Activated CD4-positive, alpha-beta T cell treated with anti-CD3 and anti-CD28 coated beads, Interleukin-10, Interleukin-2, amounts not matched to agents 100 ng/mL and 50 ng/mL, durations not matched to agents 16 hours and 8 hours (primary cell): ENCODE data around the gene RXRA.

Experiments used
- DNase-seq: peaks from one replicate; pipeline ENCODE4 v3.0.0-alpha.2; 2020

The RXRA gene

DNA sequence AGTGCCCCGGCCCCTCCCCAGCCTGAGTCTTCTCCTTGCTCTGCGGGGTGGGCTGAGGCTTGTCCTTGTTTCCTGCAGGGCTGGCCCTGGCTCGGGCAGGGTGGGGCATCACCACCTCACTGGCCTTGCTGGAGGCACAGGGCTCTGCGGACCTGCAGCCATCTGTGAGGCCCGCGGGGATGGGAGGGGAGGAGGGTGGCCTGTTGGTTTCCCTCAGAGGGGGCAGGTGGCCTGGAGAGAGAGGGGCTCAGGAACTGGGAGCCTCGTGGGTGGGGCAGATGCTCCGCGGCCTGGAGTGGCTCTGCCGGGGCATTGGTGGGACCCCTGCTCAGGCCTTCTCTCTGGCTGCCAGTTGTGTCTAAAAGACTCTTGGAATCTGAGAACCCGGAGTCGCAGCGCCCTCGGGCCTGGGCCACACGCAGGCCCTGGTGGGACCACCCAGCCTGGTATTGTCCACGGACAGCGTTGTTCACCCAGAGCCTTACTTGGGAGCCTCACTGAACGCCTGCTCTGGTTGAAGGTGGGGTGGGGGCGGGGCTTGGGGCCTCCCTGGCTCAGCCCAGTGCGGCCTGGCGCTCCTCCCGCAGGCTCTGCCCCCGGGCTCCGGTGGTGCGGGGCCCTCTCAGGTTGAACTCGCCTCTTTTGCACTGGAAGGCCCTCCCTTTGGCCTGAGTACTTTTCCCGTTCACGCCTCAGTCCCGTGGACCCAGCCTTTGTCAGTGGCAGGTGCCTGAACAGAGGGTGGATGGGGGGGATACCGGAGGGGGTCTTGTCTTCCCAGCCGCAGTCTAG lies 111.3 kb downstream of the RXRA start:
- DNase-seq = no peak

DNA sequence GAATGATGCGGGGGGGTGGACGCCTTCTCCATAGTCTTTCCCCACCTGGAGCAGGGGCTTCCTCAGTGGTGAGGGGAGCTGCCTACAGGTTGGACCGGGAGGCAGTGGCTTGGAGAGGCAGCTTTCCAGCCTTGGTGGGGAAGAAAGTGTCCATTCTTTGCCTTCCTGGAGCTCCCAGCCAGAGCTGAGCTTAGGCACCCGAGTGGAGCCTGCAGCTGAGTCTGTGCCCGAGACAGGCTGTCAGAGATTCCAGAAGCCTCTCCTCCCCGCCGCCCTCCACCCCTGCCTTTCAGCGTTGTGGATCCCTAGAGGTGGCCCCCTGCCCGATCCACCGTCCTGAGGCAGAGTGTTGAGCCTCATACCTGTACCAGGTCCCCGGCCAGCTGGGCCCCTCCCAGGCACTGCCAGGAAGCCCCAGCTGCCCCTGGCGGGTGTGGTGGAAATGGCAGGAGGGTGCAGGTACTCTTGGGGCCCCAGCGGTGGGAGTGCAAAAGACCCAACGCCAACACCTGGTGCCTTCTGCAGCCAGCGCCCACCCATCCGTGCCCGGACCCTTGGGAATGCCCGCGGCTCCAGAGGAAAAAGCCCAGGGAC lies 112.0 kb downstream of the RXRA start:
- no peak for DNase-seq

DNA sequence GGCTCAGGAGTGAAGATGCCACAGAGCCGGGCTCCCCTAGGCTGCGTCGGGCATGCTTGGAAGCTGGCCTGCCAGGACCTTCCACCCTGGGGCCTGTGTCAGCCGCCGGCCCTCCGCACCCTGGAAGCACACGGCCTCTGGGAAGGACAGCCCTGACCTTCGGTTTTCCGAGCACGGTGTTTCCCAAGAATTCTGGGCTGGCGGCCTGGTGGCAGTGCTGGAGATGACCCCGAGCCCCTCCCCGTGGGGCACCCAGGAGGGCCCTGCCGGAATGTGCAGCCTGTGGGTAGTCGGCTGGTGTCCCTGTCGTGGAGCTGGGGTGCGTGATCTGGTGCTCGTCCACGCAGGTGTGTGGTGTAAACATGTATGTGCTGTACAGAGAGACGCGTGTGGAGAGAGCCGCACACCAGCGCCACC lies 113.1 kb downstream of the RXRA start:
- DNase-seq = no peak

DNA sequence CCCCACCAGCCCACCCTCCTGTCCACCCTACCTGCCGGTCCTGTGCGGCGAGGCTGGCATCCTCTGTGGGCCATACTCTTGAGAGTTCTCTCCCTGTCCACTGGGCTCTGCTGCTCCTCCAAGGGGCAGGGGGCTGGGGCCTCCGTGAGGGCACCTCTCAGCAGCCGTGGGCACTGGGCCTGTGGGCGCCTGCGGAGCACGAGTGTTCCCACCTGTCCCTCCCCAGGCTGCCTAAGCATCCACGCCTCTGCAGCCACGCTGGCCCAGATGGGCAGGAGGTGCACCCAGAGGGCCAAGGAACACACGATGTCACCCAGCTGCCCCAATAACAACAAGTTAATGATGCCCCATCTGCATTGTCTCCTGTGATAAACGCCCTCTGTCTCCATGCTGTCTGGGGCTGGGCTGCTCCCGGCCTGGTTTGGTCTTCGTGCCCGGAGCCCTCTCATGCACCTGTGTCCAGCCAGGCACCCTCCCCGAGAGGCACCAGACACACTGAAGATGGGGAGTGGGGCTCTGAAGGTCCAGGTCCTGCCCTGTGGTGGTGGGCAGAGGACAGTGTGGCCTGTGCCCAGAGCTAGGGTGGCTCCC lies 114.5 kb downstream of the RXRA start:
- no peak for DNase-seq

DNA sequence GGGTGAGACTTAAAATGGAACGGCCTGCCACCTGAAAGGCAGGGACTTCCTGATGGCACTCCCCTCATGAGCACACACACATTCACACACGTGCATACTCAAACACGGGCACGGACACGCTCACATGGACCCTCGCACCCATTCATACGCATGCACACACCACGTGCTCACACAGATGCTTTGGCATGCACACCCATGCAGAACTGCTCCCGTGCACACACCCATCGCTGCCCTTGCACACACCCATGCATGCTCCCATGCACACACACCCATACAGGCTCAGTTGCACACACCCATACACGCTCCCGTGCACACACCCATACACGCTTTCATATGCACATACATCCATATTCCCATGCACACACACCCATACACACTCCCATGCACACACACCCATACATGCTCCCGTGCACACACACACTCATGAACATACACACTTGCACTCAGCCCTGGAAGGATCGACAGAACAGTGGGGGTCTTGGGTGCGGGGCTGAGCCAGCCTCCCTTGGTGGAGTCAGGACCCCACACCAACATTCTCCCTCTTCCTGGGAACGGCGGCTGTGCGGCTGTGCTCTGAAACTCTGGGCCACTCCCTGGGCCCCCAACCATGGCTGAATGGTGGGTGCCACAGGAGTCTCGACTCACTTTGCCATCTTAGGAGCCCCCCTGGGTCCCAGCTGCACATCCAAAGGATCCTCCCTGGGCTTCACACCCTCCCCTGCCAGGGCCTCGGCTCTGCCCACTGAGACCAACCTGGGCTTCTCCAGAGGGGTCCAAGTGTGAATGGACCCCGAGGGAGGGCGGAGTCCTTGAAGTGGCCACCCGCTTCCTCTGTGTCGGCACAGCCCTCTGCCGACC lies 115.2 kb downstream of the RXRA start:
- no peak for DNase-seq

DNA sequence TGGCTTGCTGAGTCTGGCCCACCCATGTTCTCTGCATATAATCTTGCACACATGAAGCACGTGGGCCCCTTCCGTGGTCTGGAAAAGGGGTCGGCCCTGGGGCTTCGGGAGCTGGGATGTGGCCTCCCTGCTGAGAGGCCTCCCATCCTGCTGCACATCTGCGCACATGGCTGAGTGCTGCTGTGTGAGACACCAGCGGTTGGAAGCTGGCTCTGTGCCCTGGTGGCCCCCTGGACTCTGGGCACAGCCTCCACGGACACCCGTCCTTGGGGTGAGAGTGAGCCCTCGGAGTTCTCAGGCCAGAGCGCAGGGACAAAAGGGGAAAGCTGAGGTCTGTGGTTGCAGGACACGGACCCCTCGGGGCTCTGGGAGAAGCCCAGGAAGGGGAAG lies 115.8 kb downstream of the RXRA start:
- DNase-seq = no peak

DNA sequence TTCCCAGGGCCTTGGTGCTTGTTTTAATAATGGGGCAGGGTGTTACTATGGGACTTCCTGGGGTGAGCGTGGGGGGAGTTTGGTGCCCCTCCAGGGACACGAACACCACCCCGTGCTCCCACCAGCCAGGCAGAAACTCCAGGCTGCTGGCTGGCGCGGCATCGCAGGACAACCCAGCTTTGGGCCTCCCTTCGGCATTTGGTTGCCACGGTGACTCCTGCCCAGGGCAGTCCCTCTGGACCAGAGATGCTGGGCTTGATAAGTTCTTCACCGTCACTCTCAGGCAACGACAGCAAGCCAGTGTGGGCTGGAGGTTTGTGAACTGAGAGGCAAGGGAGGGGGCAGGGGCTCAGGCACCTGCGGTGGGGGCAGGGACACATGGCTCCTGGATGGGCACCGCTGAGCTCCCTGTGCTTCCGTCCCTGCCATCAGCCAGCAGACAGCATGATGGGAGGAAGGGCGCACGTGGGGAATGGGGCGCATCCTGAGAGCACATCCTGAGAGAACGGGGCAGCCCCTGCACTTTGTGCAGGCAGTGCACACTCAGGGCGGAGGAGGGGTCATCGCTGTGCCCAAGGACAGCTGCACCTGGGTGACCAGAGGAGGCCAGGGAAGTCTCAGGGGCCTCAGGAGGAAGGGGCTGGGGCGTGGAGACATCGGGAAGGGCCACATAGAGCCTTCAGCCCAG lies 116.4 kb downstream of the RXRA start:
- DNase-seq = no peak

DNA sequence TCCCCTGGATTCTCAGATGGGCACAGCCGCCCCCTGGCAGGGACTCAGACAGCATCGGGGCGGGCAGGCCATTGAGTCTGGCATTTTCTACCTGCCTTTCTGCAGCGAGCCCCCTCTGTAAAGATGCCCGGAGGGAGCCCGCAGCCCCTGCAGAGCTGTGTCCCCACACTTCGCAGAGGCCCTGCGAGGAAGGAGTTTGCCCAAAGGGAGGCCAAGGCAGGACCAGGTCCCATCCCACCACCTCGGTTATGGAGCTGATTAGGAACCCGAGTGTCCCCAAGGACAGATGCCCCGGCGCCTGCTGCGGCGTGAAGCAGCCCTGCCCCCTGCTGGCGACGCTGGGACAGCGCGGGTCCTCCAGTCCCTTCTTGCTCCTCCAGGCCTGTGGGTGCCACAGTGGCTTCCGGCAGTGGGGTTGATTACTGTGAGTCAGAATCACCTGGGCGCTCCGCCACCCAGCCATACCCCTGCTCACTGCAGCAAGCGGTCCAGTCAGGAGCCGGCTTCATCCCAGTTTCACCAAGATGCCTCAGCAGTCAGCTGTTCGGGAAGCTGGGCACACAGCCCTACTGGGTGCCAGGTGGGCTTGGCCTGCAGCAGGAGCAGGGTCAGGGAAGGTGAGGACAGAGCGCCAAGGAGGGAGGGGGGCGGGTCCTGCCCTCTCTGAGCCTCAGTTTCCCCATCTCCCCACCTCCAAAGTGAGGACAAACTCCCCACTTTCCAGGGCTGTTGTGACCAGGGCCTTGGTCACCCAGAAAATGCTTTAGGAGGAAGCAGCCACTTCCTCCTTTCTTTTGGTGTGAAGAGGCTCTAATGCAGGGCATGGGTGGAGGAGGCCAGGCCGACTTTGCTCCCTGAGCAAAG lies 117.2 kb downstream of the RXRA start:
- peak; percentile 92 for DNase-seq

DNA sequence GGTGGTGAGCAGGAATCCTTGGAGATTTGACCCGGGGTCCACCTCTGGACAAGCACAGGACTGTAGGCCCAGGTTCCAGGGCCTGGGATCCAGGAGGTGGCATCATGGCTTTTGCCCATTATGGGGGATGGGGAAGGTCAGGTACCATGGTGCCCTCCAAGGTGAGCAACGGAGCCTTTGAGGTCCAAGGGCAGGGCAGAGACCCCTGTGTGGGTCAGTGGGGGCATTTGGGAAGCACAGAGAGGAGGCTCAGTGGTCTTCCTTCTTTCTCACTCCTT lies 117.7 kb downstream of the RXRA start:
- no peak for DNase-seq

DNA sequence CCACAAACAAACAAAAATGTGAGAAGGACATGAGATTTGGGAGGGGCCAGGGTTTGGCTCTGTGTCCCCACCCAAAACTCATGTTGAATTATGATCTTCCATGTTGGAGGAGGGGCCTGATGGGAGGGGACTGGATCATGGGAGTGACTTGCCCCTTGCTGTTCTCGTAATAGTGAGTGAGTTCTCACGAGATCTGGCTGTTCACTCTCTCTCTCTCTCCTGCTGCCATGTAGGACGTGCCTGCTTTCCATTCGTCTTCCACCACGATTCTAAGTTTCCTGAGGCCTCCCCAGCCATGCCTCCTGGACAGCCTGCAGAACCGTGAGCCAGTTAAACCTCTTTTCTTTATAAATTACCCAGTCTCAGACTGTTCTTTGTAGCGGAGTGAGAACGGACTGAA lies 118.7 kb downstream of the RXRA start:
- DNase-seq = no peak

DNA sequence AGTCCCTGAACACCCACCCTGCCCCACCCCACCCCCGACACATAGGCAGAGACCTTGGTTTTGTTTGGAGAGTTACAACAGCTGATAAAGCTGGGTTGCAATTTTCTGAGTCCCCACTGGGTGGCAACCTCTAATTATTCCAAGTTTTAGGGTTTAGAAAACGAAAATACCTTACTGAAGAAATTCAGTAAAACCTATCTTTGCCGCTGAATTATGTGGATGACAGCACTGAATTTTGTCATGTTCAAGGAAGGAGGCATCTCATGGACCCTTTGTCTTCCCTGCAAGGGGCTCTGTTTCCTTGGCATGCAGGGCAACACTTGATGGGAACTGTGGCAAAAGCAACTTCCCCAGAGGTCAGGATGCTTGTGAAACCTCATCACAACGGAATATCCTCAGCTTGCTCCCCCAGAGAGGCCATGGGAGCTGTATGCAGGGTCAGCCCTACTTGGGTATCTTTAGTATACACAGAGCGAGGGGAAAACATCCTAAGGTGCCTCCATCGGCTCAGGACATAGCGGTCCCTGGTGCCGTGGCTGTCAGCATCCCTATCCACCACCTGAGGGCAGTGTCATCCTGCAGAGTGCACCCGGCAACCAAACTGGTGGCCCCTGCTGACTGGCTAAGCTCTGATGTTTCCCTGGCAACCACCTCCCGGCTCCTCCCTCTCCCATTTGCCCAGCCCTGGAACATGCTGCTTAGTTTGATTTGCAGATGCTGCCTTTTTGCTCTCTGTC lies 123.1 kb downstream of the RXRA start:
- peak; percentile 80 for DNase-seq

DNA sequence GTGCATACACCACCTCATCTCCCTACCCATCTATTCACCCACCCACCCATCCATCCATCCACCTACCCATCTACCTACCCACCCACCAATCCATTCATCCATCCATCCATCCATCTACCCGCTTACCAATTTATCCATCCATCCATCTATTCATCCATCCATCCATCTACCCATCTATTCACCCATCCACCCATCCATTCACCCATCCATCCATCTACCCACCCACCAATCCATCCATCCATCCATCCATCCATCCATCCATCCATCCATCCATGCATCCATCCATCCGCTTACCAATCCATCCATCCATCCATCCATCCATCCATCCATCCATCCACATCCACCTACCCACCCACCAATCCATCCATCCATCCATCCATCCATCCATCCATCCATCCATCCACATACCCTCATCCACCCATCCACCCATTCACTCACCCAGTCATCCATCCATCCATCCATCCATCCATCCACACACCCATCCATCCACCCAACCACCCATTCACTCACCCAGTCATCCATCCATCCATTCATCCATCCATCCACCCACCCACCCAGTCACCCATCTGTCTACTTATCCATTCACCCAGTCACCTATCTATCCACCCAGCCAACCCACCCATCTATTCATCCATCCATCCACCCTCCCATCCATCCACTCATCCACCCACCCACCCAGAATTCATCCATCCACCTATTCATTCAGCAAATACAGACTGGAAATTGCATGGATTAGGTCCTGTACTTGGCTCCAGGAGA lies 125.6 kb downstream of the RXRA start:
- no peak for DNase-seq

DNA sequence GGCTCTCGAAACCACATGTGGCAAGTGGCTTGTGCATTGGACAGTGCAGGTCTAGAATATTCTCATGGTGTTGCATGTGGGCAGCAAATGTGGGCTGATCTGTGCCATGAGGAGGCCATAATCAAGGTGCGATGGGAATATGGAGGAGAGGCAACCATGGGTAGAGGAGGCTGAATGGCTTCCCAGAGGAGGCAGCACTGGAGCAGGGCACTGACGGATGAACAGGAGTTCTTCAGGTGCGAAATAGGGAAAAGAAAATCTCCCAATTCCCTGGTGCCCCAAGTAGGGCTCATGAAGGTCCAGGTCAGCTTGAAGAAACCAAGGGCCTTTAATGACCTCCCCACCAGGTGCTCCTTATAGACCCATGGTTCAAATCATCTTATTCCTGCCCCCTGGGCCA lies 126.5 kb downstream of the RXRA start:
- DNase-seq = no peak

DNA sequence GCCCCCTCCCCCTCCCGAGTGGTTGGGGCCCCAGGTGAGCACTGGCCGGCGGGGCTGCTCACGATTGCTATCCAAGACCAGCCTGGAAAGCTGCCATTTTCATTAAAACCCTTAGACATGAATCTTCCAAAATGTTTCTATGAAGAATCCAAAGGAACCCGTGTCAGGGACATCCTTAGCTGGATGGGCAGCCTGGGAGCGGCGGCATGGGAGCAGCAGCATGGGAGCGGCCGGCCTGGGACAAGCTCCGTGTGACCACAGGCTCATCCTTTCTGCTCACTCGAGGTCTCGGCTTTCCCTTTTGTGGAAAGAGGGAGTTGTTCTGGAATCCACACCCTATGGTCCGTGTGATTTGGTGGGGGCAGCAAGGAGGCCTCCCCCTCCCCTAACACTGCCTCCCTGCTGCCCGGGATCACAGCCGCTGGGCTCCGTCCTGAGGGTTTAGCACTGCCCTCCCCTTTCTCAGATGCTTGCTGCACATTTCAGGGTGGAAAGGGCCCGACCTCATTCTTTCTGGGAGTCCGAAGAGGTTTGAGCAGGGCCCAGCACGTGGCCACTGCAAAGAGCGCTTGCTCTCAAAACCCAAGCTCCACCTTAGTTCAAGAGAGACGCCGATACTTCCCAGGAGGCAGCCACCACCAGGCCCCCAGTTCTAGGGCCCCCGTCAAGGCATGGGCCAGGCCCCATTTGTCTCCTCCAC lies 127.7 kb downstream of the RXRA start:
- DNase-seq = no peak

DNA sequence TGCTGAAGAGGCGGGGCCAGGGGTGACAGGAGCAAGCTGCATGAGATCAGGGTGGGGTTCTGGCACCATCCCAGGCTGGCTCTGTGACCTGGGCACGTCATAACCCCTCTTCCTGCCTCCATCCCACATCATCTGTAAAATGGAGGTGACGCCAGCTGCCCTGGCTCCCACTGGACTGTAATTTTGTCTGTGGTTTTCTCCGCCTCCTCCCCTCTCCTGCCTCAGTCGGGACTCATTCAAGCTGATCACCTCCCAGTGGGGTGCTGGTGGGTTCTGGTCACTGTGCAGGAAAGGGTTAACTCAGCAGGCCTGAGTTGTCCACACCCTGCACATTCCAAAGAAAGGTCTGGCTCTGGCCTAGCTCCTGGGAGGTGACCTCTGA lies 128.2 kb downstream of the RXRA start:
- DNase-seq = no peak

DNA sequence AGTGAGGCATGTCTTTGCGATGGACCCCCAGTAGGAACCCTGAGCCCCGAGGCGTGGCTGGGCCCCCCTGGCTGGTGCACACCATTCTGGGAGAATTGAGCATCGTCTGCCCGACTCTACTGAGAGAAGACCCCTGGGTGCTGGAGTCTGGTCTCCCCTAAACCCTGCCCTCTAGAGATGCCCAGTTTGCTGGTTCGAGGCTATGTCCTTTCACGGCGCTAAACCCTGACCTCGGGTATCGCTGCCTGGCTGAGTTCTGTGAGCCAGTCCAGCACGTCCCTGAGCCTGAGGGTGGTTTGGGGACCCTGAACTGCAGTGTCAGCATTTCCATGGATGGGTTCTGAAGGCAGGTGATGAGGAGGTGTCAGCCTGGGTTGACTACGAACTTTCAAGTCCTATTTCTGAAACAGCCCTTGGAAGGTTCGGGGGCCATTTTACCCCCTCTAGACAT lies 128.8 kb downstream of the RXRA start:
- DNase-seq = no peak

DNA sequence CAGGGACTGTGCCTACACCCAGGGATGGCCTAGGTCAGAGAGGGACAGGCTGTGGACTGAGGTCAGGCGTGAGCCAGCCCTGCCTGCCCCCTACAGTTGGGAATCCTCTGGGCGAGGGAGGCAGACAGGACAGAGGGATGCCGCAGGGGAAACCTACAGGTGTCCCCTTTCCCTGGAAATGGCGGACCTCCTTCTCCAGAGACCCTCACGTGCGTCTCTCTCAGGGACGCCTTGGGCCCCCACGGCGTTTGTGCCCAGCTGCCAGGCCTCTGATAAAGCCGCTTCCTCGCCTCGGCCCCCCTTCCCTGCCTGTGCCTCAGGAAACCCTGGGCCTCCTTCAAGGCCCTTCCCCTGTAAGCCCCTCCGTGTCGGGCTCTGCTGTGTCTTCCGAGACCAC lies 129.3 kb downstream of the RXRA start:
- DNase-seq = no peak

DNA sequence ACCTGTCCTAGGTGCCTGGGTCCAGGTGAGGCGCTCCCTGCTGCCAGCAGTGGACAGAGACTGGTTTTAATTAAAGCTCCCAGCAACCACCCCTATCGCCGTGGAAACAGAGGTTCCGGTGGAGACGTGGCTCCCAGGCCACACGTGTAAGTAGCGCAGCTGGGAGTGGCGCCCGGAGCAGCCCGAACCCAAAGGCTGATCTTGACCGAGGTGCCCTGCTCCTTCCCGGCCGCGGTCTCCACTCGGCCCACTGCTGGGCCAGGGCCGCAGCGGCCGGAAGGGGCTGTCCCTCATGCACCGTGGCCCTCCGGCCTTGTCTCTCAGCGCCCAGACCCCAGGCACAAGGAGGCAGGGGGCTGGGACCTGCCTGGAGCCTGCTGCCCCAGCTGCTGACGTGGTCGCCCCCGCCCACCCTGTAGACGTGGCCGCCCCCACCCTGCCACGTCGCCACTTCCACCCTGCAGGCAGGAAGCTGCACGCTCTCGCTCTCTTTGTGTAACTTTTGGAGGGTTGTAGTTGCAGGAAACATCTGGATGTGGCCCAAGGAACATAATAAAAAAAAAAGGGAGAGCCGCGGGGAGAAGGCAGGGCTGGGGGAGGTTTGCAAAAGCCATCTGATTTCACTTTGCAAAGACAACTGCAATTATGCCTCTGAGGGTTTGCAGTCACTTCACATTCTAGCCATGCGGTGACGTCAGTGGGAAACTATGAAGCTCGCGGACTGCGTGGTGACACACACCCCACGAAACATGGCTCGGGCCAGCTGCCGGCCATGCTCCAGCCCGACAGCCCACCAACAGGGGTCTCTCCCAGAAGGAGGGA lies 129.9 kb downstream of the RXRA start:
- DNase-seq = peak; percentile 47

DNA sequence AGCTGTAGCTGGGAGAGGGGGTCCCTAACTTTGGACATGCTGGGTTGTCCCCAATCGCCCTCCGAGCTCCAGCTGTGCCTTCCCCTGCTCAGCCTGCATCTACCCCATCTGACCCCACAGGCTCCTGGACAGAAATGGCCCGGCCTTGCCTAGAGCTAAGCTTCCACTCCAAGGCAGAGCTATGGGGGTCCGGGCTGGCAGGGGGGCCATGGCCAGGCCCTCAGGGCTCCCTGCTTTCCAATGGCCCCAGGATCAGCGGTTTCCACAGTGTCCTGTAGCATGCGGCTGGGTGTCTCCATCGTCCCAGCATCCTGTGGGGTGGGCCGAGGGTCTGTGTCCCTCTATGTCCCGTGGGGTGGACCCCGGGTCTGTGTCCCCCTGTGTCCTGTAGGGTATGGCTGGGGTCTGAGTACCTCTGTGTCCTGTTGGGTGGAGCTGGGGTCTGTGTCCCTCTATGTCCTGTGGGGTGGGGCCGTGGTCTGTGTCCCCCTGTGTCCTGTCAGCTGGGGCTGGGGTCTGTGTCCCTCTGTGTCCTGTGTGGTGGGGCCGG lies 130.6 kb downstream of the RXRA start:
- DNase-seq = no peak
